Measurements from ENCODE around the gene ZNF609.

The ZNF609 gene

DNA sequence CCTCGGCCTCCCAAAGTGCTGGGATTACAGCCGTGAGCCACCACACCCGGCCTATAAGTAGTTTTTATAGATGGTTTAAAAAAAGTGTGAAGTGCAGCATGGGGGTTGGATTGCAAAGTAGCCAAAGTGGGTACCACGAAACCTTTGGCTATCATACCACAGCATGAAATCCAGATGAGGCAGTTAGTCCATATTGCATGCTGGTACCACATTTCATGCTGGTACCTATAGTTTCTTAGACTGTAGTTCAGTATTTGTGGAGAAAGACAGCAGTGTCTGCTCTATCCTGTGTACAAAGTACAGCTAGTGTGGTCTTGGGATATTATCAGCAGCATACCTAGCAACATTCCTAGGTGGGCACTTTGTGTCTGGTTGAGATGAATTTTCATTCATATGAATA, 11.8 kb downstream of the ZNF609 start:
- DNase-seq (ENCODE audit: insufficient read length, low spot score) (no peak), FAIRE-seq (no peak)
- TF ChIP-seq, protein P1, sequence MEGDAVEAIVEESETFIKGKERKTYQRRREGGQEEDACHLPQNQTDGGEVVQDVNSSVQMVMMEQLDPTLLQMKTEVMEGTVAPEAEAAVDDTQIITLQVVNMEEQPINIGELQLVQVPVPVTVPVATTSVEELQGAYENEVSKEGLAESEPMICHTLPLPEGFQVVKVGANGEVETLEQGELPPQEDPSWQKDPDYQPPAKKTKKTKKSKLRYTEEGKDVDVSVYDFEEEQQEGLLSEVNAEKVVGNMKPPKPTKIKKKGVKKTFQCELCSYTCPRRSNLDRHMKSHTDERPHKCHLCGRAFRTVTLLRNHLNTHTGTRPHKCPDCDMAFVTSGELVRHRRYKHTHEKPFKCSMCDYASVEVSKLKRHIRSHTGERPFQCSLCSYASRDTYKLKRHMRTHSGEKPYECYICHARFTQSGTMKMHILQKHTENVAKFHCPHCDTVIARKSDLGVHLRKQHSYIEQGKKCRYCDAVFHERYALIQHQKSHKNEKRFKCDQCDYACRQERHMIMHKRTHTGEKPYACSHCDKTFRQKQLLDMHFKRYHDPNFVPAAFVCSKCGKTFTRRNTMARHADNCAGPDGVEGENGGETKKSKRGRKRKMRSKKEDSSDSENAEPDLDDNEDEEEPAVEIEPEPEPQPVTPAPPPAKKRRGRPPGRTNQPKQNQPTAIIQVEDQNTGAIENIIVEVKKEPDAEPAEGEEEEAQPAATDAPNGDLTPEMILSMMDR (IDR thresholded peaks at IDR 0.05; ENCODE audit: insufficient read depth, missing control alignments), result no peak

DNA sequence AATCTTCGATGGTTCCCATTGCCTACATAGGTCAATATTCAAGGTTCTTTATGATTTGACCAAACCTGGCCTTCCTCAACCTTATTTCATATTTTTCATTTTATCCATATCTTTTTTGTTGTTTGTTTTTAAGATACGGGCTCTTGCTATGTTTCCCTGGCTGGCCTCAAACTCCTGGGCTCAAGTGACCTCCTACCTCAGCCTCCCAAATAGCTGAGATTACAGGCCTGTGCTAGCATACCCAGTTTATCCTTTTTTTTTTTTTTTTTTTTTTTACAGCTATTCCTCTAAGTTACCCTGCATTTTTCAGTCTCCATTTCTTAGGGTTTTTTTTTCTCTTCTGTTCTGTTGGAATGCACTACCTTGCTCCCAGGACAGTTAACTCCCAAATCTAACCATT, 14.5 kb downstream of the ZNF609 start:
- TF ChIP-seq, protein P1 (IDR thresholded peaks at IDR 0.05; ENCODE audit: insufficient read depth, missing control alignments), result no peak
- DNase-seq (ENCODE audit: insufficient read length, low spot score), result no peak
- no peak for FAIRE-seq

DNA sequence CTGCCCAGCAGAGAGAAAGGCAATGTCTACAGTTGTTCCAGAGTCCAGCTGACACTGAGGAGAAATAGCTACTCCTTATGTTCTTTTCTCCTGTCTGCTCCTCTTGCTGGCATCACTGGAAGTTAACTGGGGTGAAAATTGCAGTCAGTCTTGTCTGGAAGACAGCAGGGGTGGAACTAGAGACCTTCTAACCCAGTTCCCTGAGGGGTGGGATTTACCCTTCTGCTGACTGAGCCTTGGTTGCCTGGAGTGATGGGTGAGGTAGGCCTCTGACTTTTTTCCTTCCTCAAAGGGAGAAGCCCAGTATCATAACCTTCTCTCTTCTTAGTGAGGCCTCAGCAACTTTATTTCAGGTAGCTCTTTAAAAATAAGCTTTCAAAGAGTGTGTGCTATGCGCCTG, 16.2 kb downstream of the ZNF609 start:
- TF ChIP-seq, protein P1 (IDR thresholded peaks at IDR 0.05; ENCODE audit: insufficient read depth, missing control alignments), result no peak
- DNase-seq (ENCODE audit: insufficient read length, low spot score), result no peak
- FAIRE-seq, result no peak

DNA sequence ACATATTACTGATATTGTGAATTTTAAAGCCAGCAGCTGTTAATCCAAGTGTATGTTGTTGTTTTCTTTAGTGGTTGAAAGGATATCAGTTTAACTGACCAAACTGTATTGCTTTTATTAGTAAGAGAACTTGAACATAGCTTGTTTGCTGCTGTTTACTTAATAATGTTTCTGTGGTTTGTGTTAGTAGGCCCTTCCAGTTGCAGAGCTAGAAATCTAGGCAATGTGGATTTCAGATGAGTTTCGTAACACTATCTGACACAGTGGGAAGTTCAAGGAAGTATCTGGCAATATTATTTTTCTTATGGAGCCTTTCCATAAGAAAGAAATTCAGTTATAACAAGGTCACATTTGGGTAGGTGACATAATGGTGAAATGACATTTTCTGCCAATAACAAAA, 18.5 kb downstream of the ZNF609 start:
- TF ChIP-seq, protein P1 (IDR thresholded peaks at IDR 0.05; ENCODE audit: insufficient read depth, missing control alignments), result no peak
- FAIRE-seq, result no peak

DNA sequence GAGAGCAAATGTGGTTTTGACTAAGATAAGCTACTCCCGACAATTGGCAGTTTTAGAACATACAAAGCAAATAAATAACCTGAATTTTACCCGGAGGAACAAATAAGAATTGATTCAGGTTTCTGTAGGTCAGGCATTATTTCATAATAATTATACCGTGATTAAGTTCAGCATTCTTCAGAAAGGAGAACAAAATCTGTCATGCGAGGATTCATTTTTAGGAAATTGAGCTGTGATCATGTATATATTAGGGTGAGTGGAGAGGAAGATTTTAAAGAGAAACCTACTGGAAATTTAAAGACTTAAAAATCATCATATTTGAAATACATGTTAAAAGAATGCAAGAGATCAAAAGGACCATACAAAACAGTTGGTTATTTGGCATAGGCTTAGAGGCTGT, 20.5 kb downstream of the ZNF609 start:
- TF ChIP-seq, protein P1 (IDR thresholded peaks at IDR 0.05; ENCODE audit: insufficient read depth, missing control alignments), result no peak

More for the DNA sequence above, 18.5 kb downstream of the ZNF609 start:
- no peak for DNase-seq (ENCODE audit: insufficient read length, low spot score)

DNA sequence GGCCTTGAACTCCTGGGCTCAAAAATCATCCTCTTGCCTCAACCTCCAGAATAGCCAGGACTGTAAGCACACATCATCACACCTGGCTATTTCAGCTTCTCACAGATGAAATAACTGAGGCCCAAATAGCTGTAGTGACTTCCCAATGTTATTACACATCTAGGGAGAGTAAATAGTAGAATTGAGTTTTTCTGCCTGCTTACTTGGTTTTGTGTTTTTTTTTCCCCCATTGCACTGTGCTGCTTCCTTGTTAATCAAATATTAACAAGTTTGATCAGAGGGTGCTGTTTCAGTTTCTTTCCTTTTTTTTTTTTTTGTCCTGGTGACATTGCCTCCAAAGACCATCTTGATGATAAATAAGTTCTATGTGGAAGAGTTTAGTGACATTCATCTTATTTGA, 23.4 kb downstream of the ZNF609 start:
- FAIRE-seq (no peak), DNase-seq (ENCODE audit: insufficient read length, low spot score) (no peak)
- TF ChIP-seq, protein P1 (IDR thresholded peaks at IDR 0.05; ENCODE audit: insufficient read depth, missing control alignments), result no peak

More for the DNA sequence above, 20.5 kb downstream of the ZNF609 start:
- DNase-seq (ENCODE audit: insufficient read length, low spot score) (no peak), FAIRE-seq (no peak)

DNA sequence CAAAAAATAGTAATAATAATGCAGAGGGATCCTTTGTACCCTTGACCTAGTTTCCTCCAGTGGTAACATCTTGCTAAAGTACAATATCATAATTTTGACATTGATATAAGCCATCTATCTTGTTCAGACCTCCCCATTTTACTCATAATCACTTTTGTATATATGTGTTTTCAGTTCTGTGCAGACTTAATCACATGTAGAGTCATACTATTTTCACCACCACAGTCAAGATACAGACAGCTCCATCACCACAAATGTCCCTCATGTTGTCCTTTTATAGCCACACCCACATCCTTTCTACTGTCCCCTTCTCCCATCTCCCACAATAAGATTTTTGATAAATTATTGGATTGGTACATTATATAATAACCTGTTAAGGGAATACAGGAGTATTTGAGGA, 25.4 kb downstream of the ZNF609 start:
- FAIRE-seq, result no peak
- DNase-seq (ENCODE audit: insufficient read length, low spot score), result no peak
- TF ChIP-seq, protein P1 (IDR thresholded peaks at IDR 0.05; ENCODE audit: insufficient read depth, missing control alignments), result no peak
